ENCODE results near the gene SHH. TPM values are rescaled to one million over a fixed set of nuclear protein-coding genes. Genes with fewer than 3 reads are reported as not detected.

The SHH gene
- total RNA-seq, 1 experiment from 2014 or later = 0.26 TPM

DNA sequence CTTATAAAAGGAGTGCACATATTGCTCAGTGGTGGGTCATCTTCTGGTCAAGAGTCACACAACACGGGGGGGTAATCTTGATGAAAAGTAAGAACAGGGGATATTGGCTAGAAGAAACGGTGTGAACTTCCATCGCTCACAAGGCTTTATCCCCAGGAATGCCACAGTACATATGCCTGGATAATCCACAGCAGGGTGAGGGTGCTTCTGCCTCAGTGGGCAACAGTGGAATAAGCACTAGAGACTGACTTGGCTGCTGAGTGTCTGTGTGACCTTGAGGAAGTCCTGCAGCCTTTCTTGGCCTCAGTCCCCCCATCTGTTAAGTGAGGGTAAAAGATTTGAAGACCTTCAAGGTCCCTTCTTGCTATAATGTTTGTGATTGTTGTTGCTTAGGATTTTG lies 44.9 kb upstream of the SHH start (continued):
- TF ChIP-seq ZNF425 (CRISPR knock-in tag; conservative IDR thresholded peaks at IDR 0.05) = no peak
- TF ChIP-seq ZNF317 (CRISPR knock-in tag; IDR thresholded peaks at IDR 0.05; ENCODE audit: borderline replicate concordance, low read depth) = no peak
- no peak for TF ChIP-seq NFATC4 (CRISPR knock-in tag; IDR thresholded peaks at IDR 0.05)

DNA sequence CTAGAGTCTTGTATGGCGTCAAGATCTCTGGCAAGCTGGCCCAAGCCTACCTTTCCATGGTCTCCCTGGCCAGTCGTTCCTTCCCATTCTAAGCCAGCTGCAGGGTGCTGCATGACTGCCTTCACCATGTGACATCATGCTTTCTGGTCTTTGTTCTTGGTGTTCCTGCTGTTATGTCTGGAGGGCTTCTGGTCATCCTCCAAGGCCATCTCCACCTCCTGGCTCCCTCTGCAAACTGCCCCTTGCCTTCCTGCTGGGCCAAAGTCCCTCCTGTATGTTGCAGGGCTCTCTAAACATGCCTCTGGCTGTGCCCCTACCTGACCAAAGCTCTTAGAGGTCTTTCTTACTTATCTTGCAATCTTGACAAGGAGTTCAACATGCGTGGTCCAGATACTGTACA lies 44.4 kb upstream of the SHH start:
- DNase-seq (ENCODE audit: low spot score) = no peak
- Mint-ChIP-seq H3K9me3 (peaks cover 23% of the 10 kb centered on the region), H3K4me1 (no peaks in the 10 kb centered on the region), H3K4me3 (no peak overlapping the region), H3K27me3 (ENCODE audit: low read depth) (no peaks in the 10 kb centered on the region), H3K27ac (no peak overlapping the region), H3K36me3 (no peaks in the 10 kb centered on the region; the same call in 1 of the 2 replicates)
- CTCF ChIA-PET = no interaction called here
- no peak for TF ChIP-seq NFYB (CRISPR knock-in tag; conservative IDR thresholded peaks at IDR 0.05; ENCODE audit: low read depth)
- TF ChIP-seq KAT7 (CRISPR knock-in tag; IDR thresholded peaks at IDR 0.05; ENCODE audit: borderline replicate concordance) = no peak
- no peak for TF ChIP-seq ZNF281 (CRISPR knock-in tag; IDR thresholded peaks at IDR 0.05)
- TF ChIP-seq ZNF317 (CRISPR knock-in tag; IDR thresholded peaks at IDR 0.05; ENCODE audit: borderline replicate concordance, low read depth) = no peak
- no peak for TF ChIP-seq NR3C1 (CRISPR knock-in tag; conservative IDR thresholded peaks at IDR 0.05; ENCODE audit: low read depth)
- TF ChIP-seq, protein P1, sequence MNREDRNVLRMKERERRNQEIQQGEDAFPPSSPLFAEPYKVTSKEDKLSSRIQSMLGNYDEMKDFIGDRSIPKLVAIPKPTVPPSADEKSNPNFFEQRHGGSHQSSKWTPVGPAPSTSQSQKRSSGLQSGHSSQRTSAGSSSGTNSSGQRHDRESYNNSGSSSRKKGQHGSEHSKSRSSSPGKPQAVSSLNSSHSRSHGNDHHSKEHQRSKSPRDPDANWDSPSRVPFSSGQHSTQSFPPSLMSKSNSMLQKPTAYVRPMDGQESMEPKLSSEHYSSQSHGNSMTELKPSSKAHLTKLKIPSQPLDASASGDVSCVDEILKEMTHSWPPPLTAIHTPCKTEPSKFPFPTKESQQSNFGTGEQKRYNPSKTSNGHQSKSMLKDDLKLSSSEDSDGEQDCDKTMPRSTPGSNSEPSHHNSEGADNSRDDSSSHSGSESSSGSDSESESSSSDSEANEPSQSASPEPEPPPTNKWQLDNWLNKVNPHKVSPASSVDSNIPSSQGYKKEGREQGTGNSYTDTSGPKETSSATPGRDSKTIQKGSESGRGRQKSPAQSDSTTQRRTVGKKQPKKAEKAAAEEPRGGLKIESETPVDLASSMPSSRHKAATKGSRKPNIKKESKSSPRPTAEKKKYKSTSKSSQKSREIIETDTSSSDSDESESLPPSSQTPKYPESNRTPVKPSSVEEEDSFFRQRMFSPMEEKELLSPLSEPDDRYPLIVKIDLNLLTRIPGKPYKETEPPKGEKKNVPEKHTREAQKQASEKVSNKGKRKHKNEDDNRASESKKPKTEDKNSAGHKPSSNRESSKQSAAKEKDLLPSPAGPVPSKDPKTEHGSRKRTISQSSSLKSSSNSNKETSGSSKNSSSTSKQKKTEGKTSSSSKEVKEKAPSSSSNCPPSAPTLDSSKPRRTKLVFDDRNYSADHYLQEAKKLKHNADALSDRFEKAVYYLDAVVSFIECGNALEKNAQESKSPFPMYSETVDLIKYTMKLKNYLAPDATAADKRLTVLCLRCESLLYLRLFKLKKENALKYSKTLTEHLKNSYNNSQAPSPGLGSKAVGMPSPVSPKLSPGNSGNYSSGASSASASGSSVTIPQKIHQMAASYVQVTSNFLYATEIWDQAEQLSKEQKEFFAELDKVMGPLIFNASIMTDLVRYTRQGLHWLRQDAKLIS (CRISPR knock-in tag; IDR thresholded peaks at IDR 0.05; ENCODE audit: borderline replicate concordance) = no peak
- TF ChIP-seq JAZF1 (CRISPR knock-in tag; IDR thresholded peaks at IDR 0.05) = no peak
- no peak for TF ChIP-seq FOXK1 (CRISPR knock-in tag; IDR thresholded peaks at IDR 0.05)
- TF ChIP-seq NFATC4 (CRISPR knock-in tag; IDR thresholded peaks at IDR 0.05) = no peak
- TF ChIP-seq ZNF512 (CRISPR knock-in tag; IDR thresholded peaks at IDR 0.05; ENCODE audit: borderline replicate concordance) = no peak
- TF ChIP-seq MXD4 (CRISPR knock-in tag; IDR thresholded peaks at IDR 0.05; ENCODE audit: borderline replicate concordance) = no peak
- TF ChIP-seq ATF3 (CRISPR knock-in tag; conservative IDR thresholded peaks at IDR 0.05) = no peak
- no peak for TF ChIP-seq E2F4 (CRISPR knock-in tag; IDR thresholded peaks at IDR 0.05; ENCODE audit: borderline replicate concordance, low read depth)
- POLR2A ChIA-PET = no interaction called here
- ATAC-seq = no peak

Data from WTC11 (cell line).